Mammary epithelial cell (primary cell): ENCODE data around the gene STK32B.

Experiments used
- CTCF ChIP-seq, 2 donors: IDR thresholded peaks in 1 of 2; conservative IDR thresholded peaks in 1 of 2; 2 replicates each; pipeline ENCODE4 v1.5.1; 2011 to 2012; ENCODE audit warnings: inconsistent platforms in 2 of 2, low read length in 2 of 2, mild to moderate bottlenecking in 2 of 2, control low read depth in 1 of 2, low read depth in 1 of 2; ENCODE audit not compliant: insufficient read depth in 1 of 2; ENCODE audit errors: extremely low read depth in 1 of 2
- EZH2 ChIP-seq: IDR thresholded peaks from 2 replicates; pipeline ENCODE4 v1.6.1; 2012; ENCODE audit warnings: low read length, inconsistent platforms, borderline replicate concordance

GRCh38 chr4:5043579-5043978, 7.7 kb upstream of the STK32B start:
- no peak for TF ChIP-seq CTCF (conservative IDR thresholded peaks at IDR 0.05 in 1 of 2, IDR thresholded peaks at IDR 0.05 in 1 of 2; ENCODE audit: extremely low read depth in 1 of 2, insufficient read depth in 1 of 2, low read depth in 1 of 2, low read length in 2 of 2)
- TF ChIP-seq EZH2, result no peak
